ENCODE measurements around the gene ATP4A. TPM values are rescaled to one million over a fixed set of nuclear protein-coding genes. Genes with fewer than 3 reads are reported as not detected.

ATP4A gene
- total RNA-seq, 3 donors from 2014 or later (not counting 1 experiment from before 2014, with no cell fraction given): not detected

DNA sequence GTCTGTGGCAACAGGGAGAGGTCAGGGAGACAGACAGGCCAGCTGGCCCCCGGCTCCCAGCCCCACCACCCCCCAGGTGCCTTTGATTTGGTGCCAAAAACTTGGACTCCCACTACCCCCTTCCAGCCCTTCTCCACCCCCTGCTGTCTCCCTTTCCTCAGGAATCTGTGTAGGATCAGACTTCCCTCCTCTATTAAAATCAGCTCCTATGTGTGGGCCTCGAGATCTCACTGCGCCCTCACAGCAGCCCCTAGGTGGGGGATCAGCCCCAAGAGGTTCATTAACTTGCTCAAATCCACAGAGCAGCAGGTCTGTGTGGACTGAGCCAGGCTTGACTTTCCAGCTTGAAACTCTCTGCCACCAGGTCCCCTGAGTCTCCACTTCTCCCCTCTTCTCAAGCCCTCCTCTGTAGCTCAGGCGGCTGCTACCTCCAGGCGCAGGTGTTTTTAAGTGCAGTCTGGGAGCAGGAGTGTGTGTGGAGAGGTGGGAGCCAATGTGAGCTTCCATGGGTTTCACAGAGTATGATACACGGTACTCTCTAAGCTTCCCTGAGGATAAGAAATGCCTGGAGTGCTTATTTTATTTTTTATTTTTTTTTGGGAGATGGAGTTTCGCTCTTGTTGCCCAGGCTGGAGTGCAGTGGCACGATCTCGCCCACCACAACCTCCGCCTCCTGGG lies 28.5 kb downstream of the ATP4A start:
- ATAC-seq (no peak), DNase-seq (no peak)
- Mint-ChIP-seq H3K27ac (peak overlapping the region in 1 of 2 donors; percentile 87), H3K9me3 (no peaks in the 10 kb centered on the region), H3K27me3 (ENCODE audit: low read depth in 2 of 2) (peaks cover 8 to 19% of the 10 kb centered on the region in 2 donors), H3K4me1 (peaks cover 13 to 32% of the 10 kb centered on the region in 2 donors), H3K4me3 (no peak overlapping the region), H3K36me3 (no peaks in the 10 kb centered on the region)
- H3K36me3 ChIP-seq (ENCODE audit: control insufficient read depth, insufficient read depth, low read length): no peaks in the 10 kb centered on the region
- TF ChIP-seq CTCF (IDR thresholded peaks at IDR 0.05): no peak
- no peak overlapping the region for H3K27ac ChIP-seq (ENCODE audit: low read length)
- no peak overlapping the region for H3K4me3 ChIP-seq (ENCODE audit: low read length)
- H3K4me1 ChIP-seq (ENCODE audit: control insufficient read depth, insufficient read depth, low read length): peaks cover 38% of the 10 kb centered on the region
- intact Hi-C loops (cut with micrococcal nuclease): no loop called here
- H3K27me3 ChIP-seq (ENCODE audit: control insufficient read depth, insufficient read depth, low read length): no peaks in the 10 kb centered on the region
- WGBS (ENCODE audit: insufficient coverage): 88% methylated on average over 10 of the region's 10 CpGs
- H3K9me3 ChIP-seq (ENCODE audit: control insufficient read depth, insufficient read depth, low read length): no peaks in the 10 kb centered on the region

DNA sequence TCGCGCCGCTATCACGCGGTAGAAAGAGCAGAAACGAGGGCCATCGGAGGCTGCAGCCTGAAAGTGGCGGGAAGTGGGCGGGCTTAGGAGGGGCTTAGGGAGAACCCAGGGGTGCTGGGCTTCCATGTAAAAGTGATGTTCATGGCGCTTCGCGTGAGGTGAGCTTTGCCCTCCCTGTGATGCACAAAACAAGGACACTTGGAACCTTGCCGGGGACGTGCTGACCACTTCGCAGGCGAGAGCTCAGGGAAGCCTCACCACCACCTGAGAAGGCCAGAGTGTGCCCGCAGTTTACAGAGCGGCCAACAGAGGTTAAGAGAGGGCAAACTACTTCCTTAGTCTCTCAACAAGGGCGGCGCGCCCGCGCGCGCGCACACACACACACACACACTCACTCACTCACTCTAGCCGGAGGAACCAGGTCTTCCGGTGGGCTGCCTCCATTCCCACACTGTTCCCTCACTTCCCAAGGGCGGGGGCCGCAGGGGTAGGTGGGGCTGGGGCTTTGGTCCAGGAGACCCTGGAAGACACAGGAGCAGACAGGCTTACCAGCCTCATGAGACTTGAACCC lies 29.6 kb downstream of the ATP4A start:
- peak; percentile 63 to 67 for DNase-seq
- peaks cover 35% of the 10 kb centered on the region for H3K4me1 ChIP-seq (ENCODE audit: control insufficient read depth, insufficient read depth, low read length)
- Mint-ChIP-seq H3K27me3 (ENCODE audit: low read depth in 2 of 2) (peaks cover 11 to 26% of the 10 kb centered on the region in 2 donors), H3K27ac (peak overlapping the region in 1 of 2 donors; percentile 87), H3K4me3 (peak overlapping the region; percentile 71), H3K36me3 (no peaks in the 10 kb centered on the region), H3K4me1 (peaks cover 13 to 32% of the 10 kb centered on the region in 2 donors), H3K9me3 (no peaks in the 10 kb centered on the region)
- TF ChIP-seq CTCF (IDR thresholded peaks at IDR 0.05): no peak
- intact Hi-C loops (cut with micrococcal nuclease): no loop called here
- H3K27ac ChIP-seq (ENCODE audit: low read length): peak overlapping the region; percentile 33
- no peaks in the 10 kb centered on the region for H3K27me3 ChIP-seq (ENCODE audit: control insufficient read depth, insufficient read depth, low read length)
- peak; percentile 91 to 95 (median 95) for ATAC-seq
- H3K36me3 ChIP-seq (ENCODE audit: control insufficient read depth, insufficient read depth, low read length): no peaks in the 10 kb centered on the region
- under 1% methylated on average over 30 of the region's 30 CpGs for WGBS (ENCODE audit: insufficient coverage)
- H3K4me3 ChIP-seq (ENCODE audit: low read length): peak overlapping the region; percentile 23
- H3K9me3 ChIP-seq (ENCODE audit: control insufficient read depth, insufficient read depth, low read length): no peaks in the 10 kb centered on the region

DNA sequence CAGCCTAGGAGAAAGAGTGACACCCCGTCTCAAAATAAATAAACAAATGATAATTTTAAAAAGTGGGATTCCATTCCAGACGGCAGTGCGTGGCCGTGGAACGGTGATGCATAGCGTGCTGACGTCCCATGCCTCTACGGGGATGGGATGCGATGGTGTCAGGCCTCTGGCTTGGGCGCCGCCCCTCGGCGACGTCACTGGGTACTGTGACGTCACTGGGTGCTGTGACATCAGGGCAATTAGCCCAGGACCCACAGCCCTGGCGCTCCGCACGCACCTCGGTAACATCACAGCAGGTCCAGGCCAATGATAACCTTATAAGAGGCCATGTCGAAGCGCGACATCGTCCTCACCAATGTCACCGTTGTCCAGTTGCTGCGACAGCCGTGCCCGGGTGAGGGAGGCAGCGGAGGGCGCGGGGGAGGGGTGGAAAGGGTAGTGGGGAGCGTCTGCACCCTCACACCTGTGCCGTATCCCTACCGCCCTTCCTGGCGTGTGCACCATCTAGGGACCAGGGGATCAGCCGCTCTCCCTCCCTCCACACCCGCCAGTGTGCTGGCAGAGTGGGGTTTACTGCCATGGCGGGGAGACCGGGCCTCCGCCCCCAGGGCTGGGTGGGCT lies 30.1 kb downstream of the ATP4A start, which contains the start of gene GAPDHS:
Gene GAPDHS (plus strand): TSS at position 256 of the 621 bp plus-strand sequence. CDS start 72 bp downstream, at position 328.
- Histone ChIP-seq H3K27ac (ENCODE audit: low read length) (peak within 1 kb of the TSS; percentile 33), H3K4me3 (ENCODE audit: low read length) (peak within 1 kb of the TSS; percentile 23), H3K27me3 (ENCODE audit: control insufficient read depth, insufficient read depth, low read length) (no peaks in the 10 kb centered on the region), H3K9me3 (ENCODE audit: control insufficient read depth, insufficient read depth, low read length) (no peaks in the 10 kb centered on the region), H3K4me1 (ENCODE audit: control insufficient read depth, insufficient read depth, low read length) (peaks cover 35% of the 10 kb centered on the region), H3K36me3 (ENCODE audit: control insufficient read depth, insufficient read depth, low read length) (no peaks in the 10 kb centered on the region)
- no peaks in the 10 kb centered on the region for H3K9me3 Mint-ChIP-seq
- peaks cover 16 to 32% of the 10 kb centered on the region in 2 donors for H3K27me3 Mint-ChIP-seq (ENCODE audit: low read depth in 2 of 2)
- peak in 1 of 3 donors; percentile 2 for ATAC-seq
- H3K27ac Mint-ChIP-seq: peak within 1 kb of the TSS in 1 of 2 donors; percentile 87
- no peak for DNase-seq
- no peaks in the 10 kb centered on the region for H3K36me3 Mint-ChIP-seq
- H3K4me3 Mint-ChIP-seq: peak within 1 kb of the TSS; percentile 71
- 65% methylated on average over 39 of the region's 39 CpGs for WGBS (ENCODE audit: insufficient coverage)
- no peak for TF ChIP-seq CTCF (IDR thresholded peaks at IDR 0.05)
- peaks cover 13 to 32% of the 10 kb centered on the region in 2 donors for H3K4me1 Mint-ChIP-seq
- intact Hi-C loops (cut with micrococcal nuclease): no loop called here
